ENCODE results near the gene NT5C3B. TPM values are rescaled to one million over a fixed set of nuclear protein-coding genes. Genes with fewer than 3 reads are reported as not detected.

The NT5C3B gene
- polyA plus RNA-seq, 1 donor from 2014 or later, result 272 TPM

DNA sequence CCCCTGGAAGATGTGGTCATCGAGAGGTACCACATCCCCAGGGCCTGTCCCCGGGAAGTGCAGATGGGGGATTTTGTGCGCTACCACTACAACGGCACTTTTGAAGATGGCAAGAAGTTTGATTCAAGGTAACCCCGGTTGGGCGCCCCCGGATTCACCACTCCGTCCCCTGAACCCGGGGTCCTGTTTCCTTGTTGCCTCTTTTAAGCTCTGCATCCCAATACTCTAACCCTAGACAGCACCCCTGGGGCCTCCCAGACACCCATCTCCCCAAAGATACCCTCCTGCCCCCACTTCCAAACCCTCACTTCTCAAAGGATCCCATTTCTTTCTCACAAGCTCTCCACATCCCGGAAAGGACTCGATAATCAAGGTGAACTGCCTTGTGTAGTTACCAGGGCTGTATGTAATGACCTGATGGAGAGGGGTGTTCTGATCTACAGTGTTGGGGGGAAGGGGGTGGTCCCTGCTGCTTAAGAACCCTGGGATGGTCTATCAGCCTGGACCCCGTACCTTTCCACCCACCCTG, 22.8 kb downstream of the NT5C3B start:
- Histone ChIP-seq H3K9me3 (ENCODE audit: low read length) (no peaks in the 10 kb centered on the region), H3K36me3 (ENCODE audit: insufficient read depth, low read length) (no peaks in the 10 kb centered on the region), H3K9ac (ENCODE audit: low read length) (no peak overlapping the region), H3F3A (ENCODE audit: insufficient read depth, low read length, poor library complexity, severe bottlenecking) (no peaks in the 10 kb centered on the region), H2AFZ (ENCODE audit: low read depth, low read length) (no peak overlapping the region), H3K9me2 (ENCODE audit: insufficient read depth, low read length) (no peaks in the 10 kb centered on the region), H3K27ac (ENCODE audit: low read length) (no peak overlapping the region), H3K4me2 (ENCODE audit: low read length) (no peak overlapping the region), H4K20me1 (ENCODE audit: insufficient read depth) (no peaks in the 10 kb centered on the region), H3K4me3 (ENCODE audit: low read length) (peak overlapping the region; percentile 81), H3K27me3 (ENCODE audit: insufficient read depth, low read depth, low read length) (no peaks in the 10 kb centered on the region), H3K79me2 (replicated peaks; ENCODE audit: insufficient read depth, low read length) (peaks cover 3% of the 10 kb centered on the region)
- no peak for TF ChIP-seq RAD21 (conservative IDR thresholded peaks at IDR 0.05)
- TF ChIP-seq EP300 (conservative IDR thresholded peaks at IDR 0.05; ENCODE audit: poor library complexity, severe bottlenecking), result no peak
- no peak for TF ChIP-seq SMC3 (conservative IDR thresholded peaks at IDR 0.05; ENCODE audit: poor library complexity)
- TF ChIP-seq POLR2AphosphoS5 (IDR thresholded peaks at IDR 0.05), result no peak
- TF ChIP-seq EZH2 (IDR thresholded peaks at IDR 0.05; ENCODE audit: borderline replicate concordance, insufficient read depth, low read length, poor library complexity, severe bottlenecking), result no peak
- TF ChIP-seq MXI1 (conservative IDR thresholded peaks at IDR 0.05; ENCODE audit: poor library complexity, severe bottlenecking), result no peak
- TF ChIP-seq, protein P1, sequence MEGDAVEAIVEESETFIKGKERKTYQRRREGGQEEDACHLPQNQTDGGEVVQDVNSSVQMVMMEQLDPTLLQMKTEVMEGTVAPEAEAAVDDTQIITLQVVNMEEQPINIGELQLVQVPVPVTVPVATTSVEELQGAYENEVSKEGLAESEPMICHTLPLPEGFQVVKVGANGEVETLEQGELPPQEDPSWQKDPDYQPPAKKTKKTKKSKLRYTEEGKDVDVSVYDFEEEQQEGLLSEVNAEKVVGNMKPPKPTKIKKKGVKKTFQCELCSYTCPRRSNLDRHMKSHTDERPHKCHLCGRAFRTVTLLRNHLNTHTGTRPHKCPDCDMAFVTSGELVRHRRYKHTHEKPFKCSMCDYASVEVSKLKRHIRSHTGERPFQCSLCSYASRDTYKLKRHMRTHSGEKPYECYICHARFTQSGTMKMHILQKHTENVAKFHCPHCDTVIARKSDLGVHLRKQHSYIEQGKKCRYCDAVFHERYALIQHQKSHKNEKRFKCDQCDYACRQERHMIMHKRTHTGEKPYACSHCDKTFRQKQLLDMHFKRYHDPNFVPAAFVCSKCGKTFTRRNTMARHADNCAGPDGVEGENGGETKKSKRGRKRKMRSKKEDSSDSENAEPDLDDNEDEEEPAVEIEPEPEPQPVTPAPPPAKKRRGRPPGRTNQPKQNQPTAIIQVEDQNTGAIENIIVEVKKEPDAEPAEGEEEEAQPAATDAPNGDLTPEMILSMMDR (IDR thresholded peaks at IDR 0.05; ENCODE audit: poor library complexity, severe bottlenecking), result no peak
- no peak for TF ChIP-seq TAF1 (IDR thresholded peaks at IDR 0.05; ENCODE audit: low read depth)
- TF ChIP-seq, protein P2, sequence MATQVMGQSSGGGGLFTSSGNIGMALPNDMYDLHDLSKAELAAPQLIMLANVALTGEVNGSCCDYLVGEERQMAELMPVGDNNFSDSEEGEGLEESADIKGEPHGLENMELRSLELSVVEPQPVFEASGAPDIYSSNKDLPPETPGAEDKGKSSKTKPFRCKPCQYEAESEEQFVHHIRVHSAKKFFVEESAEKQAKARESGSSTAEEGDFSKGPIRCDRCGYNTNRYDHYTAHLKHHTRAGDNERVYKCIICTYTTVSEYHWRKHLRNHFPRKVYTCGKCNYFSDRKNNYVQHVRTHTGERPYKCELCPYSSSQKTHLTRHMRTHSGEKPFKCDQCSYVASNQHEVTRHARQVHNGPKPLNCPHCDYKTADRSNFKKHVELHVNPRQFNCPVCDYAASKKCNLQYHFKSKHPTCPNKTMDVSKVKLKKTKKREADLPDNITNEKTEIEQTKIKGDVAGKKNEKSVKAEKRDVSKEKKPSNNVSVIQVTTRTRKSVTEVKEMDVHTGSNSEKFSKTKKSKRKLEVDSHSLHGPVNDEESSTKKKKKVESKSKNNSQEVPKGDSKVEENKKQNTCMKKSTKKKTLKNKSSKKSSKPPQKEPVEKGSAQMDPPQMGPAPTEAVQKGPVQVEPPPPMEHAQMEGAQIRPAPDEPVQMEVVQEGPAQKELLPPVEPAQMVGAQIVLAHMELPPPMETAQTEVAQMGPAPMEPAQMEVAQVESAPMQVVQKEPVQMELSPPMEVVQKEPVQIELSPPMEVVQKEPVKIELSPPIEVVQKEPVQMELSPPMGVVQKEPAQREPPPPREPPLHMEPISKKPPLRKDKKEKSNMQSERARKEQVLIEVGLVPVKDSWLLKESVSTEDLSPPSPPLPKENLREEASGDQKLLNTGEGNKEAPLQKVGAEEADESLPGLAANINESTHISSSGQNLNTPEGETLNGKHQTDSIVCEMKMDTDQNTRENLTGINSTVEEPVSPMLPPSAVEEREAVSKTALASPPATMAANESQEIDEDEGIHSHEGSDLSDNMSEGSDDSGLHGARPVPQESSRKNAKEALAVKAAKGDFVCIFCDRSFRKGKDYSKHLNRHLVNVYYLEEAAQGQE (IDR thresholded peaks at IDR 0.05; ENCODE audit: borderline replicate concordance), result no peak

DNA sequence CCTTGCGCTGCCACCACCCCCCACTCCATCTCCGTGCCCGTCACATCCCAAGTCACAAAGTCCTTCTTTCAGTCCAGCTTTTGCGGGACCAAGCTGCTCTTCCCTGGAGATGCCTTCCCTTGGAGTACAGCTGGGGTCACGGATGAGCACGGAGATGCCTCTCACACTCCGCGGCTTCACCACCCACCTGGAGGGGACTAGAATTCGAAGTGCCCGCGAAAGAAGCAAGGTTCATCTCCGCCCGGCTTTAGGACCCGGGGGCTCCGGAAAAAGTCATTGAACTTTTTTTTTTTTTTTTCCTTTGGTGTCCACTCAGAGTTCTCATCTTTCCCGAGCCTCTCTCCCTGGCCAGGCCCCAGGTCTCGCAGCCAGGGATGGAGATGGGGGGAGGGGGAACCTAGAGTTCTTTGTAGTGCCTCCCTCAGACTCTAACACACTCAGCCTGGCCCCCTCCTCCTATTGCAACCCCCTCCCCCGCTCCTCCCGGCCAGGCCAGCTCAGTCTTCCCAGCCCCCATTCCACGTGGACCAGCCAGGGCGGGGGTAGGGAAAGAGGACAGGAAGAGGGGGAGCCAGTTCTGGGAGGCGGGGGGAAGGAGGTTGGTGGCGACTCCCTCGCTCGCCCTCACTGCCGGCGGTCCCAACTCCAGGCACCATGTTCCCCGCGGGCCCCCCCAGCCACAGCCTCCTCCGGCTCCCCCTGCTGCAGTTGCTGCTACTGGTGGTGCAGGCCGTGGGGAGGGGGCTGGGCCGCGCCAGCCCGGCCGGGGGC, 23.5 kb downstream of the NT5C3B start, which contains the start of gene FKBP10:
Gene FKBP10, plus strand, starts transcription at position 624 of the 771 bp plus-strand sequence. Its CDS starts 31 bp downstream, at position 655.
- H3K4me2 ChIP-seq (ENCODE audit: low read length), result peak within 1 kb of the TSS; percentile 46
- H4K20me1 ChIP-seq (ENCODE audit: insufficient read depth), result no peaks in the 10 kb centered on the region
- TF ChIP-seq, protein P2 (IDR thresholded peaks at IDR 0.05; ENCODE audit: borderline replicate concordance), result peak; percentile 27
- TF ChIP-seq MXI1 (conservative IDR thresholded peaks at IDR 0.05; ENCODE audit: poor library complexity, severe bottlenecking) (peak; percentile 71), EZH2 (IDR thresholded peaks at IDR 0.05; ENCODE audit: borderline replicate concordance, insufficient read depth, low read length, poor library complexity, severe bottlenecking) (no peak), SMC3 (conservative IDR thresholded peaks at IDR 0.05; ENCODE audit: poor library complexity) (no peak), EP300 (conservative IDR thresholded peaks at IDR 0.05; ENCODE audit: poor library complexity, severe bottlenecking) (no peak)
- TF ChIP-seq, protein P1 (IDR thresholded peaks at IDR 0.05; ENCODE audit: poor library complexity, severe bottlenecking), result no peak
- H3K36me3 ChIP-seq (ENCODE audit: insufficient read depth, low read length), result no peaks in the 10 kb centered on the region
- H3K9me2 ChIP-seq (ENCODE audit: insufficient read depth, low read length), result no peaks in the 10 kb centered on the region
- H2AFZ ChIP-seq (ENCODE audit: low read depth, low read length), result peak within 1 kb of the TSS; percentile 51
- peak within 1 kb of the TSS; percentile 66 for H3K27ac ChIP-seq (ENCODE audit: low read length)
- H3K27me3 ChIP-seq (ENCODE audit: insufficient read depth, low read depth, low read length), result no peaks in the 10 kb centered on the region
- H3K9me3 ChIP-seq (ENCODE audit: low read length), result no peaks in the 10 kb centered on the region
- H3K4me3 ChIP-seq (ENCODE audit: low read length), result peak within 1 kb of the TSS; percentile 81
- no peaks in the 10 kb centered on the region for H3F3A ChIP-seq (ENCODE audit: insufficient read depth, low read length, poor library complexity, severe bottlenecking)
- H3K79me2 ChIP-seq (replicated peaks; ENCODE audit: insufficient read depth, low read length), result peaks cover 3% of the 10 kb centered on the region
- H3K9ac ChIP-seq (ENCODE audit: low read length), result peak within 1 kb of the TSS; percentile 83

Measured in neural cell (in vitro differentiated cells).